ENCODE data around the gene GRID2. TPM values are rescaled to one million over a fixed set of nuclear protein-coding genes. Genes with fewer than 3 reads are reported as not detected.

The GRID2 gene
- total and polyA plus RNA-seq, 2 experiments from 2014 or later = 0.12 TPM; not detected in 1

DNA sequence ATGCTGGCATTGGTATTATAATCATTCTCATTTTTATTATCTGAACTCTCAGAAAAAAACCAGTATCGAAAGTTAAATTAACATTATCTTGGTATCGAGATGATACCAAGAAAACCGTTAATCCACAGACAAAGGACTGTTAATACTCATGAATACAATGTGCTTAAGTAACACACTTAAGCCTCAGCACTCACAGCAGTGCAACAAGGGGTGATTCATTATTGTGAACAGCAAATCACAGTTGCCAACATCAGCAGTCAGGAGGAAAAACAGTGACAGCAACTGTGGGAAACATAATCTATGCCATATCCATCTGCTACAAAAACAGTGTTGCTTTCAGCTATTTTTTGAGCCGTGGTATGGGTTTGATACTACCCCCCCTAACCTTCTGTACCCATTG lies 1313.8 kb downstream of the GRID2 start:
- Histone ChIP-seq H3K4me3 (no peak overlapping the region), H3K27me3 (no peaks in the 10 kb centered on the region), H3K9me3 (ENCODE audit: low read depth) (no peaks in the 10 kb centered on the region), H3K4me1 (ENCODE audit: low read depth) (no peaks in the 10 kb centered on the region), H3K27ac (no peak overlapping the region), H3K36me3 (no peaks in the 10 kb centered on the region)
- TF ChIP-seq, protein P1, sequence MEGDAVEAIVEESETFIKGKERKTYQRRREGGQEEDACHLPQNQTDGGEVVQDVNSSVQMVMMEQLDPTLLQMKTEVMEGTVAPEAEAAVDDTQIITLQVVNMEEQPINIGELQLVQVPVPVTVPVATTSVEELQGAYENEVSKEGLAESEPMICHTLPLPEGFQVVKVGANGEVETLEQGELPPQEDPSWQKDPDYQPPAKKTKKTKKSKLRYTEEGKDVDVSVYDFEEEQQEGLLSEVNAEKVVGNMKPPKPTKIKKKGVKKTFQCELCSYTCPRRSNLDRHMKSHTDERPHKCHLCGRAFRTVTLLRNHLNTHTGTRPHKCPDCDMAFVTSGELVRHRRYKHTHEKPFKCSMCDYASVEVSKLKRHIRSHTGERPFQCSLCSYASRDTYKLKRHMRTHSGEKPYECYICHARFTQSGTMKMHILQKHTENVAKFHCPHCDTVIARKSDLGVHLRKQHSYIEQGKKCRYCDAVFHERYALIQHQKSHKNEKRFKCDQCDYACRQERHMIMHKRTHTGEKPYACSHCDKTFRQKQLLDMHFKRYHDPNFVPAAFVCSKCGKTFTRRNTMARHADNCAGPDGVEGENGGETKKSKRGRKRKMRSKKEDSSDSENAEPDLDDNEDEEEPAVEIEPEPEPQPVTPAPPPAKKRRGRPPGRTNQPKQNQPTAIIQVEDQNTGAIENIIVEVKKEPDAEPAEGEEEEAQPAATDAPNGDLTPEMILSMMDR (IDR thresholded peaks at IDR 0.05; ENCODE audit: low read depth, low read length) = no peak
- DNase-seq (ENCODE audit: low read depth in 1 of 2, low spot score in 1 of 2) = no peak

DNA sequence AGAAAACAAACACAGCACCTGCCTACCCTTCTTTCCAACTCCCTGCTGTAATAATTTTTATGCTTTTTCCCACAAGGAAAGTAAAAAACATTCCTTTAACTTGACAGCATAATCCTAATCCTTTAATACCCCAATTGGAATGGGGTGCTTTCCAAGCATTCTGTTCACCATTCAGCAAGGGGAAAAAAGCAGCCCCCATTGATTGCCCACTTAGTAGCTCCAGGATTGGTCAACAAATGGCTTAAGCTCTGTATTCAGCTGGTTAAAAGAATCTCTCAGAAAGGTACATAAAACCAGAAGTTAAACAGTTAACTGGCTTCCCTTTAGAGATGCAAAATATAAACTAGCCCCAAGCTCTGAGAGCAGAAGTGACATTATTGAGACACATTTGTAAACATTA lies 1330.0 kb downstream of the GRID2 start:
- no peak for DNase-seq (ENCODE audit: low read depth in 1 of 2, low spot score in 1 of 2)
- no peaks in the 10 kb centered on the region for H3K27me3 ChIP-seq
- no peaks in the 10 kb centered on the region for H3K36me3 ChIP-seq
- no peaks in the 10 kb centered on the region for H3K4me1 ChIP-seq (ENCODE audit: low read depth)
- H3K4me3 ChIP-seq = no peak overlapping the region
- H3K9me3 ChIP-seq (ENCODE audit: low read depth) = no peaks in the 10 kb centered on the region
- TF ChIP-seq, protein P1 (IDR thresholded peaks at IDR 0.05; ENCODE audit: low read depth, low read length) = no peak
- H3K27ac ChIP-seq = no peak overlapping the region

DNA sequence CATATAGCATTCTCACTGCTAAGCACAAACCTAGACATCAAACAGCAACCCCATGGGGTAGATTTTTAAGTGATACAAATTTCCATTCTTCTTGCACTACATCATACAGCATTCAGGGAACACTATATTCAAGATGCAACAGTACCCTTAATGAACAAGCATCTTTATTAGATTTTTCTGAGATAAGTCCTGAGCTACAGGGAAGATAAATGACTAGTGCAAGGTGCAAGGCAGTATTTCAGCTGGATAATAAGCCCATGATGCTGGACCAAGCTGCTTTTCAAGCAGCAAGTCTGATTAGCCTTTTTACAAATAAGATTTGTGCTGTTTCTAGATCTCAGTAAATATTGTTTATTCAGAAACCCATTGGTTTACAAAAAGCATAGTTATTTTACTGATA lies 1332.2 kb downstream of the GRID2 start:
- DNase-seq (ENCODE audit: low read depth in 1 of 2, low spot score in 1 of 2) = no peak
- Histone ChIP-seq H3K4me3 (no peak overlapping the region), H3K9me3 (ENCODE audit: low read depth) (no peaks in the 10 kb centered on the region), H3K27me3 (no peaks in the 10 kb centered on the region), H3K36me3 (no peaks in the 10 kb centered on the region), H3K4me1 (ENCODE audit: low read depth) (no peaks in the 10 kb centered on the region), H3K27ac (no peak overlapping the region)
- TF ChIP-seq, protein P1 (IDR thresholded peaks at IDR 0.05; ENCODE audit: low read depth, low read length) = no peak

DNA sequence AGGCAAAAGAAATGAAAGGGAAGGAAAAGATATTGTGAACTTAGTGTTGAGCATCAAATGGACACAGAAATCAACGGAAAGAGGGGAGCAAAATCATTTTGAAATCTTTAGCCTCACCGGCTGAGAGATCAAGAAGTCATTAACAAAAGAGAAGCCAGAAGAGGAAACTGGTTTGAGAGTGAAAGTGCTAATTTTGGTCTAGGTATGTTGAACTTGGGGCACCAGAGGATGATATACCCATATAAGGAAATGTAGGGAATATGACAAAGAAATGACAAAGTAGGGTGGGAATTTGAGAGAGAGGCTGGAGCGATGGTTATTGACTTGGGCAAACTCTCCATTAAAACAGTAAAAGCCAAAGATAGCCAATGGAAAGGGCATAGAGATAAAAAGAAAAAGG lies 1341.4 kb downstream of the GRID2 start:
- Histone ChIP-seq H3K4me1 (ENCODE audit: low read depth) (no peaks in the 10 kb centered on the region), H3K27ac (no peak overlapping the region), H3K27me3 (no peaks in the 10 kb centered on the region), H3K36me3 (no peaks in the 10 kb centered on the region), H3K4me3 (no peak overlapping the region), H3K9me3 (ENCODE audit: low read depth) (no peaks in the 10 kb centered on the region)
- TF ChIP-seq, protein P1 (IDR thresholded peaks at IDR 0.05; ENCODE audit: low read depth, low read length) = no peak
- DNase-seq (ENCODE audit: low read depth in 1 of 2, low spot score in 1 of 2) = no peak

DNA sequence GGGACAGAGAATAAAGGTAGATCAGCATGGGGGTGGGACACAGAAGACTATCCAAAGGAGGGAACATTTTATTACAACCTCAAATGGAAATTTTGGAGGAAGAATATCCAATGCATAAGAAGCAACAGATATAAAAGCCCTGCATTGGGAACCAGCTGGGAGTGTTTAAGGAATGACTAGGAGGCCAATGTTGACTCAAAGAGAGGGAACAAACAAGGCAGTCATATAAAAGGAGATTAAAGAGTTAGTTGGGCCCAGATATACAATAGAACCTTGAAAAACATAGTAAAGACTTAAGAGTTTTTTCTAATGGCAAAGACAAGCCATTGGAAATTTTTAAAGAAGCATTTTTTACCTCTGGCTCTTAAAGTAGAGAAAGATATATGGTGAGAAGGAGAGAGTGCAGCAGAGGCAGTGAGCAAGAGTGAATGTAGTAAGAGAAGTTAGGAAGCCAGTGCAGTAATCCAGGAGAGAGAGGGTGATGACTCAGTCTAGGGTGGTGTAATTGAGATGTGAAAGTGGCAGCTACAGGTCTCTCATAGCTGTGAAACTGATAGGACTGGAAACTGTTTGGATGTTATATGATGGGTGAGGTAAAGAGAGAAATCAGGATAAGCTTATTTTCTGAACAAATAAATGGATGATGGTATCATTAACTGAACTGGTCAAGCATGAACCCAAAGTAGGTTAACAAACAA lies 1342.6 kb downstream of the GRID2 start:
- TF ChIP-seq, protein P1 (IDR thresholded peaks at IDR 0.05; ENCODE audit: low read depth, low read length) = no peak
- no peaks in the 10 kb centered on the region for H3K4me1 ChIP-seq (ENCODE audit: low read depth)
- H3K9me3 ChIP-seq (ENCODE audit: low read depth) = no peaks in the 10 kb centered on the region
- H3K36me3 ChIP-seq = no peaks in the 10 kb centered on the region
- DNase-seq (ENCODE audit: low read depth in 1 of 2, low spot score in 1 of 2) = no peak
- H3K27ac ChIP-seq = no peak overlapping the region
- no peaks in the 10 kb centered on the region for H3K27me3 ChIP-seq
- H3K4me3 ChIP-seq = no peak overlapping the region

Measured in cardiac muscle cell (in vitro differentiated cells and primary cell).